HuH-7 (cell line): ENCODE results near the gene ALPL.

Experiments used
- DNase-seq: peaks from one replicate; pipeline ENCODE4 v3.0.0; 2011; ENCODE audit warnings: low spot score

ALPL gene

DNA sequence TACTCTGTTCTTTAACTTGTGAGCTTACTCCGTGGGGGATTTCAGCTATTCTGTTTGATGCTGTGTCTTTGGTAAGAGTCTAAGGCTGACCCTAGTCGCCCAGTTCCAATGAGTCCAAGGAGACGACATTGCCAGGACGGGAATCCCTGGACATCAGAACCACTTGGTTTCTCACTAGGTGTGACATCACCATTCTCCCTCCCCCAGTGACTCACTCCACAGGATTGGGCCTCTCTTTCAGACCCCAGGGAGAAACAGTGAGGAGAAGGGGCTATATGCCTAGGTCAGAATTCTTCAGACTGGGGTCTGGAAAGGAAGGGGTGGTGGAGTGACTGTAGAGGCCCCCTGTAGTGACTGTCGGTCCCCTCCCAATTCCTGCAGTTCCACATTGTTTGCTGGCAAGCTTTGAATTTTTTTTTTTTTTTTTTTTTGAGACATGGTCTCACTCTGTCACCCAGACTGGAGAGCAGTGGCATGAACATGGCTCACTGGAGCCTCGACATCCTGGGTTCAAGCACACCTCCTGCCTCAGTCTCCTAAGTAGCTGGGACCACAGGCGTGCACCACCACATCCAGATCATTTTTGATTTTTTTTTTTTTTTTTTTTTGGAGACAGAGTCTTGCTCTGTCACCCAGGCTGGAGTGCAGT is 21.3 kb downstream of the ALPL start:
- DNase-seq = no peak

DNA sequence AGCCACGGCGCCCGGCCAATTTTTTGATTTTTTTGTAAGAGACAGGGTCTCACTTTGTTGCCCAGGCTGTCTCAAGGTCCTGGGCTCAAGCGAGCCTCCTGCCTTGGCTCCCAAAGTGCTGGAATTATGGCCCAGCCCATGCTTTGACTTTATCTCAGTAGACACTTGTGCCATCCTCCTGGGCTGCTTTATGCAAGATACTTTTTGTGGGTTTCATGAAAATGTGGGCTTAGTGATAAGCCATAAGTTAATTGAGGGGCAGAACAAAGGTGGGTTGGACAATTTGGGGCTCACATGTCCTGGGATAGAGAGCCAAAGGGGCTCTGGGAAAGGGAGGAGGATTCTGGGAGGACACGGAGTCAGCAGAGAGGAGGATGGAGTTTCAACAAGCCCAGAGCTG is 22.0 kb downstream of the ALPL start:
- no peak for DNase-seq

DNA sequence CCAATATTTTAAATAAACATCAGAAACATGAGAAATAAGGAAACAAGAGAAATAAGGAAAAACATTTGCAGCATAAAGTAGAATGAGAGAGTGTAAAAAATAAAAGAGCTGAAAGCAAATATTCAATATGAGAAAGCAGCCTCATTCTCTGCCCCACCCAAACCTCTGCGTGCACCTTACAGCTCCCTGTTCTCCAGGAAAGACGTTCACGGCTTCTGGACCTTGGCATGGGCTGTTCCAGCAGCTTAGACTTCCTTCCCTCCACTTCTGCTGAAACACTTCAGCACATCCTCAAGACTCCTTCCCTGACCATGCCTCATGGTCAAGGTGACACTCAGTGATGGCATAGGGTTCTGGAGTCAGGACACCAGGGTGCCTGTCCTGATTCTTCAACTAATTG is 23.3 kb downstream of the ALPL start:
- DNase-seq = no peak

DNA sequence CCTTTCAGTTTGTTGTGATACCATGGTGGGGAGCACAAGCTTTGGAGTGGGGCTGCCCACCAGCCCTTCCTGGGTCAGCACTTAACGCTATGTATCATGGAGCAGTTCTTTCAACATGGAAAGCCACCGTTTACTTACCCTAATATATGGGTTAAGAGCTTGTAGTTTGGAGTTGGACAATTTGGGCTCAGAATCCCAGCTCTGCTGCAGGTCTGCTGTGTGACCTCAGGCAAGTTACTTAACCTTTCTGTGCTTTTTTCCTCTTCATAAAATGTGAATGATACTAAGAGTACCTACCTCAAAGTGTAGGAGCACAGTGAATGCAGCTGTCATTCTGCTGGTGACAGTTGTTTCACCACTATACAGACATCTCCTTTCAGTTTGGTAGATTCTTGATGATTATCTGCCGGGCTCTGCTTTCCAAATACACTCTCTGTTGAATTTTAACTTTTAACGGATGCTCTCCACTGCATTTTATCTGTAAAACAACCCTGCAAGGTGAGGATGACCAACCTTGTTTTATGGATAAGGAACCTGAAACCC is 23.8 kb downstream of the ALPL start:
- DNase-seq = no peak

DNA sequence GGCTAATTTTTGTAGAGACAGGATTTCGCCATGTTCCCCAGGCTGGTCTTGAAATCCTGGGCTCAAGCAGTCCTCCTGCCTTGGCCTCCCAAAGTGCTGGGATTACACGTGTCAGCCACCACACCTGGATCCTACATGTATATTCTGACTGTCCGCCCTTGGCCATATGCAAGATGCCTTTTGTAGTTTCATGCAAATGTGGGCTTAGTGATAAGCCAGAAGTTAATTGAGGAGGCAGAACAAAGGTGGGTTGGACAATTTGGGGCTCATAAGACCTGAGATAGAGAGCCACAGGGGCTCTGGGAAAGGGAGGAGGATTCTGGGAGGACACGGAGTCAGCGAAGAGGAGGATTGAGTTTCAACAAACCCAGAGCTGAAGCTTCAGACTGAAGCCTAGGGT is 24.9 kb downstream of the ALPL start:
- DNase-seq = no peak

DNA sequence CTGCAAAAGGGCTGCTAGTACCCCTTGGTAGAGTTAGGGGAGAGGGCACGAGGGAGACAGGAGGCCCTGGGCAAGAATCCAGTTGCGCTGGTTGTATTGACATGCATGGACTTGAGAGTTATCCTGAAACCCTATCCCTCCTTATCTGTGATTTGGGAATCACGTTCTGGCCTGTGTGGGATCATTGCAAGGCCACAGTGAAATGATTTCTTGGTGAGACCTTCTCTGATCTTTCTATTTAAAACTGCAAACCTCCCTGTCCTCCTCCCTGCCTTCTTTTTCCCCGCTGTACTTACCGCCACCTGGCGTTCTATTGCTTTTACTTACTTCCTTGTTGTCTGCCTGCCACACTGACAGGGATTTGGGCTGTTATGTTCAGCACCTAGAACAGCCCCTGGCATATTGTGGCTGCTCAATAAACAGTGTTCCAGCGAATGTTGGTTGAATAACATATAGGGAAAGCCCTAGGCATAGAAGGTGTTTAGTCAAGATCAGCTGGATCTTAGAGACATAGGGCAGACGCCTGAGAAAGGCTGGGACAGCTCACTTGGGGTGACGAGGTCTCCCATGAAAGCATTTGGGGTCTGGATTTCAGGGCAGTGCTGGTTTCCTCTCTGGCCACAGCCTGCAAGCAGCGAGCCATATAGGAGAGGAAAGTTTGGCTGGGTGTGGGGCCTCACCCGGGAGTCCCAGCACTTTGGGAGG is 25.6 kb downstream of the ALPL start:
- DNase-seq = peak; percentile 75

DNA sequence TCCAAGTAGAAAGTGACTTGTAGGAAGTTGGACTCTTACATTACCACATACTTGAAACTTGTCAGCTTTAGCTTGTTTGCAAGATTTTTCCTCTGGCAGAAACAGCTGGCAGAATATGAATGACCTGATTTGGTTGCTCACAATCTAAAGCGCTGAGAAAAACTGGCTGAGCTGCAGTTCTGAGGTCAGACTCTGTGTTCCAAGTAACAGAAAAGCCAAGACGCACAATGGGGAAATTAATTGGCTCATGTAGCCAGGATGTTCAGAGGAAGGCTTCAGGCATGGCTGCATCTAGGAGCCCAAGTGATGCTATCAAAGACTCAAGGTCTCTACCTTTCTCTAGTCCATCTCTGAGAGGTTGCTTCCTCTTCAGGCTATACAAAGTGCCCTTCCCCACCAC is 27.0 kb downstream of the ALPL start:
- no peak for DNase-seq

DNA sequence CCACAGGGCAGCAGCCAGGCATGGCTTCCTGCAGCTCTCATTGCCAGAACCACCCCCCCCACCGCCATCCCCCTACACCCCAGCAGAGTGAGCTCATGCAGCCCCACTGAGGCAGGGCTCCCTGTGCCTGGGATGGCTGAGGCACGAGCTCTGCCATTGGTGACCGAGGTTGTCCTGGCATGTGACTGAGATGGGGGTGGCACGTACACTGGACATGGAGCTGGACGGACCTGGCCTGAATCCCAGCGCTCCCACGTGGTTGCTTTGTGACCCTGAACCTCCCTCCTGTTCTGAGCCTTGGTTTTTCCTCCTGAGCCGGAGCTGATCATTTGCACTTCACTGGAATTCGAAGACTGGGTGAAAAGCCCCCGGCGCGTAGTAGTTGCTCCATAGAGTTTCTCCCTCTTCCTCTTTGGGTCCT is 28.3 kb downstream of the ALPL start:
- no peak for DNase-seq

DNA sequence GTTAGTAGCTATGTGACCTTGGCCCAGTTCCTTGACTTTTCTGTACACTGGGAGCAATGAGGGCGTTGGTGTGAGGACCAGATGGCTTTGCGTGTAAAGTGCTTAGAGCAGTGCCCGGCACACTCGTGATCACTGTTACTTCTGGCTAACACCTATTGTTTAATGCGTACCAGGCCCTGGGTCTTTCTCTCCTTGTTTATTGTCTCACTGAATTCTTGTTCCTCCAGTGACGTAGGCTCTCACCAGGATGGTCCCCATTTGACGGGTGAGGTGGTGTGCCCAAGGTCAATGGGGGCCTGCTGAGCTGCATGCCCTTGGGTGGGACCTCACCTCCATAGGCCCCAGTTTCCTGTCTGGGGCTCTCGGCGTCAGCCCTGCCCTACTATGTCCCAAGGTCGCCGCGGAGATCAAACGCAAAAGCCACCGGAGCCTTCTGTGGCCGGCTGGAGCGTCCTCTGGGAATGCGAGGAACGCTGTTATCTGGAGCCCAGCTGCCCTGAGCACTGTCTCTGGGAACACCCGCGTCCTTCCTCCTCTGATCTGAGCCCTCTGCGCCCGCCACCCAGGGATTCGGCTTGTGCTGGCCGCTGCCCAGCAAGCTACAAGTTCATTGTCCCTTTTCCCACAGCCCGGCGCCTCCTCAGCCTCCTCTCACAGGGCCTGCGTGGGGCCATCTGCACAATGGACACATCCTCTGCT is 28.9 kb downstream of the ALPL start:
- DNase-seq = no peak

DNA sequence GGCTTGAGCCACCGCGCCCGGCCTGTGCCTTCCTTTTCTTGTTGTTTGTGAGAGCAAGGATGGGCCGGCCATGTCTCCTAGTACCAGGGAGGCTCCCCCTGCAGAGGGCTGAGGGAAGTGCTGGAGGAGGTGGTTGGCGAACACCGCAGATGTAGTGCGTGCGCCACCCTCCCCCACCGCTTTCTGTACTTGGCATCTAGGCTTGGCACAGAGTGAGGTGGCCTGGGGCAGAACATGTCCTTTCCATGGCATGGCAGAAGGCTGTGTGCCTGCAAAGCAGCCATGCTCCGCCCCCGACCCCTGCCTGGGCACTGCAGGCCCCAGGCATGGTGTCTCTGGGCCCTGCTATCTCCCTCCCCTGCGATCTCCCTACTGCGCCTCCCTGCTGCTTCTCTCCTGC is 30.7 kb downstream of the ALPL start:
- DNase-seq = peak; percentile 48

DNA sequence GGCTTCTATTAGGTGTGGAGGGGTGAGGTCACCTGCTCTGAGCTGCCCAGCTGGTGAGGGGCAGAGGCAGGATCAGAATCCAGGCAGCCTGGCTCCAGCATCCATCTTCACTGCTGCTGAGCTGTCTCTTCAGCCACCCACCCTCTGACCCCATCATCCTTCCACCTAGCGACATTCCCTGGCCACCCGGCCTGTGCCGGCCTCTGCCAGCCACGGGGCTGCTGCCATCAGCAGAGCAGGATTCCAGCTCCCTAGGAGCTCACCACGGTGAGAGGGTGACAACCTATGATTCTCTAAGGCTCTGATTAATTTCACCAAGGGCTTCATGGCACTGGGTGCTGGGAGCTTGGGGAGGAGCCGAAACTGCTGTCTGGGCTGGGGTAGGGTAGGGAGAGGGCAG is 32.1 kb downstream of the ALPL start:
- no peak for DNase-seq

DNA sequence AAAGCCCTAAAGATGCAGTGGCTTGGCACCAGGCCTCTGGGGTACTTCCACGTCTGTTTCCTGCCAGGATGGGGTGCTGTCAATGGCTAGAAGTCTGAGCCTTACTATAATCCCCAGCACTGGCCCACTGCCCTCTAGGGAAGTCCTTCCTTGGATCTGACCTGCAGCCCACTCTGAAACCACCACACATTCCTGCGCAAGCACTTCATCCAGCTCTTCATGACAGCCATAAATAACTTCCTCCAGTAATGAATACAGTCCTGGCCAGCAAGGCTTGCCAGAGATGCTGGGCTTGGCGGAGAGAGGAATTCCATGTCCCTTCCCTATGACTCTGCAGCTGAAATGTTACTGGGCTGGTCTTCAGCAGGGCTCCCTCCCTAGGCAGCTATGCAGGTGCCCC is 32.6 kb downstream of the ALPL start:
- no peak for DNase-seq

DNA sequence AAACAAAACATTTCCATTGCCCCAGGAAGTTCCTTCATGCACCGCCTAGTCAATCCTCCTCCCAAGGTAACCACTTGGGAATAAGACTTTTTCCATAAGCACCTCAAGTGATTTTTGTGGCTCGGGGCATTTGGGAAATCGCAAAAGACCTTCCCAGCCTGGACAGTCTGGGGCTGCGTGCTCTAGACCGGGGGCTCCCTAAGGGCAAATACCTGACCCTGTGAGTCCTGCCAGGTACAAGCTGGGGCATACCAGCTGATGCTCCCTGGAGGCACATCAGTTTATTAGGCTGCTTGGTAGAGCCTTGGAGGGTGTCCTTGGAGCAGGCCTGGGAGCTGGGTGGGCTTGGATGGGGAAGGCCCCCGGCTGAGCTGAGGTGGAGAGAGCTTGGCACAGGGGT is 34.4 kb downstream of the ALPL start:
- DNase-seq = no peak

DNA sequence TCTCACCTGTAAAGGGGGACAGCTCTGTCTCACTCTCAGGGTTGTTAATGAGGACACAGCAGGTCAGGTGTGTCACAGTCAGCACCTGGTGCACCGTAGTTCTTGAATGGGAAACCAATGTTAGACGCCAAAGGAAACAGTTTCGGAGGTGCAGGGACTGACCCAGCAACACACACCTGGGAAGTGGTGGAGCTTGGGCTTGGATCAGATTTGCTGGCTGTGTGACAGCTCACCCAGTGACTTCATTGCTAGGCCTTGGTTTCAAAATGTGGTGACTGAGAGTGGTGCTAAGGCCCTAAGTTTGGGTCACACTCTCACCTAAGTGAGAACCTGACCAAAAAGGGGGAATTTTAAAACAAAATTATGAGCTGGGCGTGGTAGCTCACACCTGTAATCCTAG is 34.9 kb downstream of the ALPL start:
- no peak for DNase-seq

DNA sequence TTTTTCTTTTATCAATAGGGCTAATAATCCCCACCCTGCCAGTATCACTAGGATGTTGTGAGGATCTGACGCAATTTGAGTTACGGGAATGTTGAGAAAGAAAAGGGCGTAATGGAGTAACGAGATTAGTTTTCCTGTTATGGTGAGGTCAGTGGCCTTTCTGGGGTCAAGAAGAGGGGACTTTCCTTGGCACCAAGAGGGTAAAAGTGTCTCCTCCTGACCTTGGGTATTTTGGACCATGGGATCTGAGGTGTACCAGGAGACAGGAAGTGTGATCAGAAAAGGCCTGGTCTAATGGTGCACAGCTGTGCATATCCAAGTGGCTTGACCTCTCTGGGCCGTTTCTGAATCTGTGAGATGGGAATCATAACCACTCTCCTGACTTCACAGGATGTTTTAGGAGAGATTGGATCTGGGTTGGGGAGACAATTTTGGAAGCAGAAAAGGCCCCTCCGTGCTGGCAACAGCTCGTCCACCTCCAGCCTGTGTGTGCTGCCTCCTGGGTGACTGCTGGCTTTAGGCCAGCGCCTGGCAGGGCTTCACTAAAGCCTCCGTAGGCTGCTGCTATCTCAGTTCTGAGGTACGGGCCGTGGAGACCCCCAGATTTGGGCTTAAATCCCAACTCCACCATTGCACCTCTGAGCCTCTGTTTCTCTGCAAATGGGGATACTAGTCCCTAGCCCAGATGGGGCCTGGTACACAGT is 37.1 kb downstream of the ALPL start:
- no peak for DNase-seq

DNA sequence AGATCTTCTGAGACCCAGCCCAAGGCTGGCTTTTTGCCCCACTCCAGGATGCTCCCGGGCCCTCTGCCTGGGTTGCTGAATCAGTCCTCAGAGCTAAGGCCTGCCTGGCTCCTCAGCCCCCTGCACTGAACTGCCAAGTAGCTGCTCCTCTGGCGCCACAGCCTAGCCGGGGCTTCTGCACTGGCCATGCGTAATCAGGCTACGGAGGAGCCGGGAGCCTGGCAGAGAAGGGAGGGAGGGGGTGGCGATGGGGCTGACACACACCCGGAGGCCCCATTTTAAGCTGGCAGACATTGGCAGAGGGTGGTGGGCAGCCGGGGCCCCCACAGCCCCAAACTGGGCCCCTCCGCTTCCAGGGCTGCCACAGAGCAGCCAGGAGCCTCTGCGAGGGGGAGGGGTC is 38.7 kb downstream of the ALPL start:
- DNase-seq = no peak

DNA sequence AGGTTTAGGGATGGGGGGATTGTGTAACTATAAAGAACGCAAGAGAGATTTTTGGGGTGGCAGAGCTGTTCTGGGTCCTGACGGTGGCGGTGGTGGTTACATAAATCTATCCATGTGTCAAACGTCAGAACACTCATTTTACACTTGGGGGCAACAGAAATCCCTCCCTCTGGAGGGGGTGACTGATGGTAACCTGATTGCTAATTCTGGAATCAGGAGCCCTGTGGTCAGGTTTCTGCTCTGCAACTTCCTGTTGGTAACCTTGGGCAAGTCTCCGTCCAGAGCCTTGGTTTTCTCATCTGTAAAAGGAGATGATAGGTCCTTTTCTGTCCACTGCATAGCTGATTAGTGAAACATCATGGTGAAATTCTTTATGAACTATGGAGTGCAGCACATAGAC is 40.9 kb downstream of the ALPL start:
- no peak for DNase-seq

DNA sequence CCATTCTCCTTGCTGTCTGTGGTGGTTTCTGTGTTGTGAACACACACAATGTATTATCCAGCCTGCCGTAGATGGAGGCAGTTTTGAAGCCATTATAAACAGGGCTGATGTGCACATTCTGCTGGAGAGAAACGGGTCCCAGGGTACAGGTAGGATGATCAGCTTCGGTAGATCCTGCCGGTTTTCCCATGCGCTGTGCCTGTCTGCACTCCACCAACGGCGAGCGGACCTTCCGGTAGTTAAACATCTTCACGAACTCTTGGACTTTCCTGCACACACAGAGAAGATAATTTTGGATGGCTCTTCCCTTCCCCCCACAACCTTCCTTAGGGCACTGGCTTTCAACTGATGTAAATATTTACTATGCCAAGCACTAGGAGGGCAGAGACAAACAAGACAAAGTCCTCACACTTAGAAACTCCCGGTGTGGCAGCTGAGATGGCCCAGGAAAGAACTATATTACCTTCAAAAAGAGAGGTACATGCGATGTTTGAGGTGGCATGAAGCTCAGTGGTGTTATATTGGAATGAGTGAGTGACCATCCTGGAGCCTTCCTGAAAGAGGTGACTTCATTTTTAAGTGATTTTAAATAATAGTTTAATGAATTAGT is 41.7 kb downstream of the ALPL start:
- no peak for DNase-seq

DNA sequence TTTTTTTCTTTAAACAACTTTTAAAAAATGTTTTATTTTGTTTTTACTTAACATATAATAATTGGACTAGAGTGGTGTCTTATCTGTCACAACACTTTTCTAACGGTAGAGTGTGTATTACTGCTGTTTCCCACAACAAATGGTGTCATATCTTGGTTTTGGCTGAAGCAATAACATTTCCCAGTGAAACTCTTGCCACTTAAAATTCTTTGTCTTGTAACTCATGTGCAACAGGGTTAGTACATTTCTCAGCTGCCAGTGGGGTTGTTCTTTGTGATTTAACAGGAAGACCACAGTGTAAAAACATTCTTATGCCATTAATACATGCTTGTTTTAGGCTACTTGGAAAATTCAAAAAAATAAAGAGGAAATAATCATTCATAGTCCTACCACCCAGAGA is 43.5 kb downstream of the ALPL start:
- DNase-seq = no peak

DNA sequence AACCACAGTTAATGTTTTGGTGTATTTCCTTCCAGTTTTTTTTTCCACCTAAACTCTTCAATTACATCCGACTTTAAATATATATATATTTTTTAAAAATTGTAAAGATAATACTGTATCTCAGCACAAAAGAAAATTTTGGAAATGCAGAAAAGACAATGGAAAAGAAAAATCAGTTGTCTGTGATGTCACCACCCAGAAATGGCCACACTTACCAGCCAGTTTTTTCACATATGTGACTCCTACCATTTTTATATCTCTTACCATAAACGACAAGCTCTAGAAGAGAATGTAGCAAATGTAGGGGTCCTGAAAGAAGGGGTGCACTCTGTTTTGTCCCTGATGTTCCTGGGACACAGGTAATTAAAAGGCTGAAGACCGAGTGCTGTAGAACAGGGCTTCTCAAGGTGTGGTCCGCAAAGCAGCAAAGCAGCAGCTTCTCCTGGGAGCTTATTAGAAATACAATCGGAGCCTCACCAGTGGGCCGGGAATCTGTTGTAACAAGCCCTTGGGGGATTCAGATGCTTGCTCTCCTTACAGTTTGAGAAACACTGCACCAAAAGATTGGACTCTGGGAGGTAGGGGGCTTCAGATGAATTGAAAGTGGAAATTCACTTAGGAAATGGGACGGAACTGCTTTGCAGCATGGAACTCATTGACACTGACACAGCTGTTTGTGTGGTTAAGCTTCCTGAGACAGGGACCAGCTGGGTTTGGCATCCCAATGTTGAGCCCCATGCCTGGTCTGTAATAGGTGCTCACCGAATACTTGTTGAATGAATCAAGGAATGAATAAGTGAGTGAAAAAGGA is 44.1 kb downstream of the ALPL start:
- no peak for DNase-seq
